Endometrial microvascular endothelial cells (primary cell): ENCODE data around the gene DLX3. TPM values are rescaled to one million over a fixed set of nuclear protein-coding genes. Genes with fewer than 3 reads are reported as not detected.

Source experiments
- in situ Hi-C: cut with HindIII; loops from 2 replicates; pipeline ENCODE4 v1.10.0; 2017; ENCODE audit warnings: low sequenced_read_pairs, low pct_unique_long_range_greater_than_20kb; ENCODE audit errors: inconsistent ontology term
- total RNA-seq: library from RNA; depleted of rRNA; stranded (reverse); fragments of >200 nt; gene quantifications from one replicate; pipeline ENCODE4 v1.2.3, GENCODE V29; 2015; ENCODE audit errors: inconsistent ontology term

DLX3 gene
- total RNA-seq, 1 donor from 2014 or later, result not detected

GRCh38 chr17:49964769-49965523 is 30.1 kb downstream of the DLX3 start:
- in situ Hi-C loops, result no loop called here

DNA sequence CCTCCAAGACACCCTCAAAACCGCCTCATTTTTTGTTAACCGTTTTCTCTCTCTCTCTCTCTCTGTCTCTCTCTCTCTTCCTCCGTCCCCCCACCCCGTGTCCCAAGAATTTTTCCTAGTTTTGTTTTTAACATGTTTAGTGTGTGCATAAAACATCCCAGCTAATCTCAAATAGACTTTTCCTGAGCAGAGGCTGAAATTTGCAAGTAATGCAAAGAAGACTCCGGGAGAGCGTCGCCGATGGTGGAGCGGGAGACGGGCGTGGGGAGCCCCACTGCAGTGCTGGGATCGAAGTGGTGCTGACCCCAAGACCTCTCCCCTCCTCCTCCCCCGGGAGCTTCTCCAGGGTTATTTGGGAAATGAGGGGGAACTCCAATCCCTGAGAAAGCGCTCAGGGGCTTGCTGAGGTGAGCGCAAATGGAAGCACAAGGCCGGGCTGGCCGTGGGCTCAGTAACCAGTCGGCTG is 30.7 kb downstream of the DLX3 start:
- in situ Hi-C loops, result no loop called here

DNA sequence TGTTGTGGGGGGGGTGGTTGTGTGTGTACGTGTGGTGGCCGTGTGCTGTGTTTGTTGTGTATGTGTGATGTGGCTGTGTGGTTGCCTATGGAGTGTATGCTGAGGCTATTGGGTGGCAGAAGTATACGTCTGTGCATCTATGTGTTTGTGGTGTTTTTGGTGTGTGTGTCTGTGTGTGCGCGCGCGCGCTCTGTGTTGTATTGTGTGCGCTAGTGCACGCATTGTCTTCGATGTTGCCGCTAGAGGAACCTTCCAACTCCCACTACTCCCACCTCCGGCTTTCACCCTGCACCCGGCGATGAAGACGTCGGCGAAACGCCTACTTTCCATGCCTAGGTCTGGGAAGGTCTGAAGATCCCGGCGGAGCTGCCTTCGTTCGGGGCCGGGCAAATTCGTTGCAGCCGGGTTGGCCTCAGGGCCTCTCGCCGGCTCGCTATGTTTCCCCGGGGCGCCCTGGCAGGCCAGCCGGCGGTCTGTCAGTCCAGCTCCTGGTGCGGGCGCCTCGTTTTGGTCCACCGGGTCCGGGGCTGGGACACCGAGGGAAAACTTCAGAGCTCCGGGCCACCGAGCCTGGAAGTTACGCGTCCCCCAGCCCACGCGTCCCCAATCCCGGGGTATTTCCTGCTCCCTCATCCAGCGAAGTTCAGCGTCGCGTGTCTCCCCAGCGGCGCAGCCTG is 31.3 kb downstream of the DLX3 start:
- in situ Hi-C loops, result no loop called here

GRCh38 chr17:49963309-49963625 is 31.8 kb downstream of the DLX3 start:
- in situ Hi-C loops, result no loop called here

GRCh38 chr17:49962599-49963308 is 32.3 kb downstream of the DLX3 start:
- in situ Hi-C loops, result no loop called here

DNA sequence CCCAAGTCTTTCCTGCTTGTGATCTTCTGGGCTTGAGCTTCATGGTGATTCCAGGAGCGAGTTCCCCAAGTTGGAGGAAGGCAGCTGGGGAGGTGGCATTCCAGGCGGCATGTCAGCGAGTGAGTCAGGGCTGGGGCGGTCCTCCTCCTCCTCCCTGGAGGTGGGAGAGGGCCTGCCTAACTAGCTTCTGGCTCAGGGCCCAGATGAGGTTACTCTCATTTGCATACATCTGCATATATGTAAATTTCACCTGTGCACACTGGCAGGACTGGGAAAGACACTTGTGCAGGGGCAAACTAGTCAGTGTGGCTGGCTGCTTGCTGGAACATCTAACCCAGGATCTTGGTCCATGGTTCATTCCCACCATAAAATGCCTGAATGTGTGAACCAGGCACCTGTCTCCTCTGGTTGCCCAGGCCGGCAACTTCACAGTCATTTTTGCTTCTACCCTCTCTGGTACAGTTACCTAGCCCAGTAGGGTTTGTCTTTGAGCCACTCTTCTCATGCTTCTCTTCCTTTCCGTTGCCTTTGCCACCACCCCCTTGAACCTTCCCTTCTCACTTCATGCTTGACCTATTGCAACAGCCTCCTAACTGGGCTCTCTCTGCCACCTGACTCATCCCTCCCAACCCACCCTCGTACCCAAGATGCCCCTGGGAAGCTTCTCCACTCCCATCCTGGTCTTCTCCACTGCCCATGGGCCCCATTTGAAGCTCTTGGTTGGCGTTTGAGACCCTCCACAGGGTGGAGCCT is 35.7 kb downstream of the DLX3 start:
- in situ Hi-C loops, result no loop called here

DNA sequence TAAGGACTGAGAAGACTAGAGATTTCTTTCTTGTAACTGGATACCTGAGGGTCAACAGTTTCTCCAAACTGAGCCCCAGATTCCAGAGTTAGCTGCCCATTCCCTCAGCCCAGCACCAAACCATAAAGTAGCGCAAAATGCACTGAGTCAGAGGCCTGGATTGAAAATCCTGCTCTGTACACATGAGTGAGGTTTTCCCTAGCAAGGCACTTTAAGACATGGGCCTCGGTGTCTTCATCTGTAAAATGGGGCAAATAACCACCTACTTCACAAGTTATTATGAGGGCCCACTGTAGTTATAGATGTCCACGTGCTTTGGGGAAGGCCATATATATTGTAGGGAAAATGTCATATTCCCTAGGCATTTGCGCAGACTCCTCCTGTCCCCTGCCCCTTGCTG is 36.3 kb downstream of the DLX3 start:
- in situ Hi-C loops, result no loop called here

DNA sequence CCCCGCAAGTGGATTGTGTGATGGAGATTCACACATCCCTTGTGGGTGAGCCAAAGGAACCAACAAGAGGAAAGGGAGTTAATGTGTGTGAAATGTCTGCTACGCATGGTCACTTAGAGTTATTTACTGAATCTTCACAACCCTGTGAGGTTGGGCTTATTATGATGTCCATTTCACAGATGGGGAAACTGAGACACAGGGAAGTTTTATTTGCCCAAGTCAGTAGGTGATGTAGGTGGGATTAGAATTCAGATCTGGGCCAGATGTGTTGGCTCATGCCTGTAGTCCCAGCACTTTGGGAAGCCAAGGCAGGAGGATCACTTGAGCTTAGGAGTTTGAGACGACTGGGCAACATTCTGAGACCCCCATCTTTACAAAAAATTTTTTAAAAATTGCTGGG is 37.7 kb downstream of the DLX3 start:
- in situ Hi-C loops, result no loop called here

- in situ Hi-C loops, result no loop called here
Observed at GRCh38 chr17:49956780-49957179, 38.2 kb downstream of the DLX3 start.

GRCh38 chr17:49955157-49955556 is 39.9 kb downstream of the DLX3 start:
- in situ Hi-C loops, result no loop called here

GRCh38 chr17:49952912-49953497 is 42.0 kb downstream of the DLX3 start:
- in situ Hi-C loops, result no loop called here

DNA sequence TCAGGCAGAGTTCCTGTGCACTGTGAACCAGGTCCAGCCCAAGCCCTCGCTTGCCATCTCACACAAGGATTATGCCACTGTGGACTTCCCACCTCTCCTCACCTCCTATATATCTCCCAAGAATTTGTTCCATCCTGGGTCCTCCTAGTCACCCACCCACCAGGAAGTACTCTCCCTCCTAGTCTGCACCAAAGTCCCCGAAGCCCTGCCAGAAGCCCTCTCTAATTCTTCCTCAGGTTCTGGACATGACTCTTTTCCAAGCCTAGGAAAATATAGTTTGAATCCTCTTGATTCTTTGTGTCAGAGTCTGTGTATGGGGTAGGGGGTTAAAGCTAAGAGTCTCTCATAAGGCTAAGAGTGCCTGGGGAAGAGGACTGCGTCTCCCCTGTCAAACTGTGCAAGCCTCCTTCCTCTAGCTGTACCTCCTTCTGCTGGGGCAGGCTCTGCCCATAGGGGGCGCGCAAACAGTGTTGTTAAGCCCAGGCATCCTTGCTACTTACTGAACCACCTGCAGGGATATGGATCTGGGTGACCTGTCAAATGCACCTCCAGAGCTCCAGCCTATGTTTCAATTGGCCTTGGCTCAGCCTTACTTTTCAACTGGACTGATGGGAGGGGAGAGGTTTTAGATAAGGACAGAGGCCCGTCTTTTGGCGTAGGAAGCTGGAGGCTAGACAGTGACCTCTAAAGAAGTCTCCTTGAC is 42.7 kb downstream of the DLX3 start:
- in situ Hi-C loops, result no loop called here

GRCh38 chr17:49951362-49952082 is 43.5 kb downstream of the DLX3 start:
- in situ Hi-C loops, result no loop called here

GRCh38 chr17:49949634-49950033 is 45.4 kb downstream of the DLX3 start:
- in situ Hi-C loops, result no loop called here

DNA sequence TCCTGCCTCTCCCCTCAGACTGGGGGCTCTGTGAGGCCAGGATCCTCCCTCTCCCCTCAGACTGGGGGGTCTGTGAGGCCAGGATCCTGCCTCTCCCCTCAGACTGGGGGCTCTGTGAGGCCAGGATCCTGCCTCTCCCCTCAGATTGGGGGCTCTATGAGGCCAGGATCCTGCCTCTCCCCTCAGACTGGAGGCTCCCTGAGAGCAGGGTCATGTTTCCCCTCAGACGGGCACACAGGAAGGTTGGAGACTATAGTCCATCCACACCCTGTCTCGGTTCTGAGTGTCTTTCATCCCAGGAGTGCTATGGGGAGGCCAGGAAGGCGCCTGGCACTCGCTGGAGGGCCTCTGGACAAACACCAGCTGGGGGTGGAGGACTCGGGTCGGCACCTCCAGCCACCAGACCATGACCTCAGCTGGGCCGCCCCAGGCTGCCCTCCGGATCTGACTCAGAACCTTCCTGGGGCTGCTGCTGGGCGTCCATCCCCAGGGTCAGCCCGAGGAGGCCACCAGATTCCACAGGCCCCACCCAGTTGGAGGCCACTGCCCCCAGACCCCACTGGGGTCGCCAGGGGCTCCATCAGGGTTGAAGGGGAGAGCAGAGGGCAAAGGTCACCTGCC is 48.0 kb downstream of the DLX3 start:
- in situ Hi-C loops, result no loop called here

- in situ Hi-C loops, result no loop called here
Observed at GRCh38 chr17:49946208-49946607, 48.8 kb downstream of the DLX3 start.

GRCh38 chr17:49944273-49944870 is 50.7 kb downstream of the DLX3 start:
- in situ Hi-C loops, result no loop called here
